Stimulated activated CD8-positive, alpha-beta memory T cell treated with anti-CD3 and anti-CD28 coated beads, Interleukin-12 subunit alpha, Interleukin-12 subunit beta, amount 100 ng/mL, for 24 hours (primary cell): Measurements from ENCODE around the gene CLASP1.
"Not testable (repeated sequence)": the region's sequence is repeated elsewhere in the genome, so short reads cannot be mapped to it uniquely, and the experiment has no call there.

ENCODE experiments used
- DNase-seq: peaks from one replicate; pipeline ENCODE4 v3.0.0-alpha.2; 2020; ENCODE audit errors: extremely low read depth

Gene CLASP1

DNA sequence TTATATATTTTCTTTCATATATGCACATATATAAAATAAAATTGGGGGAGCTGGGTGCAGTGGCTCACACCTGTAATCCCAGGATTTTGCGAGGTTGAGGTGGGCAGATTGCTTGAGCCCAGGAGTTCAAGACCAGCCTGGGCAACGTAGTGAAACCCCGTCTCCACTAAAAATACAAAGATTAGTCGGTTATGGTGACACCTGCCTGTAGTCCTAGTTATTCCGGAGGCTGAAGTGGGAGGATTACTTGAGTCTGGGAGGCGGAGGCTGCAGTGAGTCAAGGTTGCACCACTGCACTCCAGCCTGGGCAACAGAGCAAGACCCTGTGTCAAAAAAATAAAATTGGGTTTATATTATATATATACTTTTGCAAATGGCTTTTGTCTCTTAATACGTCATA is 324.7 kb downstream of the CLASP1 start:
- no peak for DNase-seq

- no peak for DNase-seq
Measured at GRCh38 chr2:121321476-121321875, 327.8 kb downstream of the CLASP1 start.

DNA sequence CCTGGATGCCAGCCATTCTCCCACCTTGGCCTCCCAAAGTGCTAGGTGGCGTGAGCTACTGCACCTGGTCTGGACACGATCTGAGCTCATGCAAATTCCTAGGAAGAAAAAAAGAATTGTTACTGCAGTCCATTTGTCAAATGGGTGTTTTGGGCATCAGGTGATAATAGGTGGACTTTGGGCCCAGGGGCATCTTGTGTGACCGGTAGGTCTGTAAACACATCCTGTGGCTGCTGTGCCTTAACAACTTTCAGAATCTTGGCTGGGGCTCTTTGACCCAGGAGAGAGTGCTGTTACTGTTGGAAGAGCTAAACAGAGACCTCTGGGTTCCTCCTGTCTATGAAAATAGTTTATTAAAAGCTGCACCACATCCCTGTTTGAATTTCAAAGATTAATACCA is 329.3 kb downstream of the CLASP1 start:
- DNase-seq: no peak

DNA sequence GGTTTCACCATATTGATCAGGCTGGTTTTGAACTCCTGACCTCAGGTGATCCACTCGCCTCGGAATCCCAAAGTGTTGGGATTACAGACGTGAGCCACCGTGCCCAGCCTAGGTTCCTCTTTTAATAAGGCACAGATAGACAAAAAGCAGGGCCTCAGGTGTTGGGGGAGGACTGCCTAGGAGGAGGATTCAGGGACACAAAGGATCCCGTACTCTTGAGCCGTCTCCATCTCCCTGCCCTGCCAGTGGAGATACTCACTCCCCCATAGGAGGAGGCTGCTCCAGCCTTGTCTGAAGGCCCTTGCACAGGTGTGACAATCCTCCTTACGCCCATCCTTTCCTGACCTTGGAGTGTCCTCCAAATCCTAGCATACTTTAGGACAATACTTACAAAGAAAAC is 332.3 kb downstream of the CLASP1 start:
- no peak for DNase-seq

- DNase-seq: not testable (repeated sequence)
Measured at GRCh38 chr2:121313701-121314100, 335.6 kb downstream of the CLASP1 start.

- DNase-seq: no peak
Measured at GRCh38 chr2:121309801-121310200, 339.5 kb downstream of the CLASP1 start.

- no peak for DNase-seq
Measured at GRCh38 chr2:121309323-121309722, 339.9 kb downstream of the CLASP1 start.

DNA sequence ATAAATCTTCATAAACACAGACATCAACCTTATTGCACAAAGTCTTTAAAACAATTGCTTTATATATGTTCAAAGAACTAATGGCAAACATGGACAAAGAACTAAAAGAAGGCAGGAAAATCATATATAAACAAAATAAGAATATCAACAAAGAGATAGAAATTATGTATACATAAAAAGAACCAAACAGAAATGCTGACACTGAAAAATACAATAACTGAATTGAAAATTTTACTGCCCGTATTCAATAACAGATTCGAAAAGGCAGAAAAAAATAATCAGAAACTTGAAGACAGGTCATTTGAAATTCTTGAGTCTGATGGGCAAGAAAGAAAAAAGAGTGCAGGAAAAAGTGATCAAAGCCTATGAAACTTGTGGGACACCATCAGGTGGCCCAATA is 342.2 kb downstream of the CLASP1 start:
- no peak for DNase-seq

- no peak for DNase-seq
Measured at GRCh38 chr2:121304941-121305340, 344.3 kb downstream of the CLASP1 start.

DNA sequence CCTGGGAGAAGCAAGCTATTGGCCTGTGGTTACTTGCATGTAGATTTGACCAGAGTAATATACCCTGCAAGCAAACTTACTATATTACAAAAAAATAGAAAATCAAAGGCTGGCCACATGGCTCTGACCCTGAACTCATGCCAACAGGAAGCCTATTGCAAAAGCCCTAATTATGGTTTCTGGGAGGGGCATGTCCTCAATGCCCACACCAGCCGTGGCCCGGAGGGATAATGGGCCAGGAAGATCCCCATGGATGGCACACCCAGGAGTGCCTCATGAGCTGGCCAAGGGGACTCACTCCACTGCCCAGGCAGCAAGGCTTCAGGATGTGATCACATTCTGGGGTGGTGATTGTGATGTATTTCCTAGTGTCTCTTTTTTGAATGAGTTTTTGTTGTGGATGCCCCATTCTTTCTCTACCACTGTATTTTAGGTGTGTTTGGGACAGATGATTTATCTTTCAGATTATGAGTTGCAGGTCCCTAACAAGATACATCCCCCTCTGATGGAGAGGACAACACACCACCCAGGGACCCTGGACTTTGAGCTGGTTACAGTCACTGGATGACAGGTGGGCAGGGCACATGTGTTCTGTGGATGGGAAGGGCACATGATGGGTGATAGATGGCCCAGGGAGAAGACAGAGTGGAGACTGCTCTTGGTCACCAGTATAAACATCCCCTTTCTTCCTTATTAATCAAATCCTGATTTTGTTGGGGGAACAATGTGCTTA is 345.6 kb downstream of the CLASP1 start:
- no peak for DNase-seq

GRCh38 chr2:121301190-121301589 is 348.1 kb downstream of the CLASP1 start:
- DNase-seq: not testable (repeated sequence)

GRCh38 chr2:121298476-121298875 is 350.8 kb downstream of the CLASP1 start:
- no peak for DNase-seq

DNA sequence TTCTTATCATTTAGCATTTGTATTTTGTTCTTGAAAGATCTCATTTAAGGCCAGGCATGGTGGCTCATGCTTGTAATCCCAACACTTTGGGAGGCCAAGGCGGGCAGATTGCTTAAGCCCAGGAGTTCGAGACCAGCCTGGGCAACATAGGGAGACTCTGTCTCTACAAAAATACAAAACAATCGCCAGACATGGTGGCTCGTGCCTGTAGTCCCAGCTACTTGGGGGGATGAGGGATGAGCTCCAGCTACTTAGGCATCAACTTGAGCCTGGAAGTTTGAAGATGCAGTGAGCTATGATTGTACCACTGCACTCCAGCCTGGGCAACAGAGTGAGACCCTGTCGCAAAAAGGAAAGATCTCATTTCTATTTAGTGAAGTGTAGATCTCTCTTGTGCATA is 351.4 kb downstream of the CLASP1 start:
- not testable (repeated sequence) for DNase-seq

- DNase-seq: no peak
Measured at GRCh38 chr2:121297217-121297830, 351.9 kb downstream of the CLASP1 start.

- no peak for DNase-seq
Measured at GRCh38 chr2:121295911-121296650, 353.2 kb downstream of the CLASP1 start.

- DNase-seq: no peak
Measured at GRCh38 chr2:121294881-121295840, 354.1 kb downstream of the CLASP1 start.

- no peak for DNase-seq
Measured at GRCh38 chr2:121293450-121294325, 355.6 kb downstream of the CLASP1 start.

- DNase-seq: no peak
Measured at GRCh38 chr2:121291251-121291580, 358.0 kb downstream of the CLASP1 start.

GRCh38 chr2:121289271-121289670 is 360.0 kb downstream of the CLASP1 start:
- no peak for DNase-seq

DNA sequence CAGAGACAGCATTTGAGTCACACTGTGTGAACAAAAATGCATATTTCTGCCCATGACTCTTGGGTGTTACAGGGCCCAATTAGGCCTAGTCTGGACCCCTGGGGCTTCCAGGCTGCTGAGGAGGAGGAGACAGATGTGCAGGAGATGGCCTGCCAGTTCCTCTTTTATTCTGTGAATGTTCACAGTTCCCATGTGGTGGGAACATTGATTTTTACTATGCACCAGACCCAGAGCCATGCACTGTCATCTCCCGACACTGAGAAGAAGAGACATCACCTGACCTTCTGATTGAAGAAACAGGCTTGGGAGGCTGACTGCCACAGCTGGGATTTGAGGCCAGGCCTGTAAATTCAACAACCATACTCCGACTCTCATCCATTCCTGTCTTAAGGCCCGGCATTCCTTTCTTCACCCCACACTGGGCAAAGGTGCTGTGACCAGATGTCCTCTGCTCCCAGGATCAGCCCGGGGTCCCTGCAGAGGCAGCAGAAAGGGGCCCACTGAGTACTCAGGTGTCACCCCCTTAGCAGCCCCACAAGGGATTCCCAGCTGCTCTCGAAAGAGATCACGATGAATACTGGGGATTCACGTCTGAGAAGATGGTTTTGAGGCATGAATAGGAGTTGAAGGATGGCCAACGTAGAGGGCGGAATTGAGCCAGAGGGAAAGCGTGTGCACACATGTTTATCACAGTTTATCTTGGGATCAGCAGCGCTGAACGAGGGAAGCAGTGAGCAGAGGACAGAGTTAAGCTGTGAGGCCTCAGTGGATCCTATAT is 360.6 kb downstream of the CLASP1 start:
- no peak for DNase-seq
